ENCODE results near the gene SCD.

The SCD gene

DNA sequence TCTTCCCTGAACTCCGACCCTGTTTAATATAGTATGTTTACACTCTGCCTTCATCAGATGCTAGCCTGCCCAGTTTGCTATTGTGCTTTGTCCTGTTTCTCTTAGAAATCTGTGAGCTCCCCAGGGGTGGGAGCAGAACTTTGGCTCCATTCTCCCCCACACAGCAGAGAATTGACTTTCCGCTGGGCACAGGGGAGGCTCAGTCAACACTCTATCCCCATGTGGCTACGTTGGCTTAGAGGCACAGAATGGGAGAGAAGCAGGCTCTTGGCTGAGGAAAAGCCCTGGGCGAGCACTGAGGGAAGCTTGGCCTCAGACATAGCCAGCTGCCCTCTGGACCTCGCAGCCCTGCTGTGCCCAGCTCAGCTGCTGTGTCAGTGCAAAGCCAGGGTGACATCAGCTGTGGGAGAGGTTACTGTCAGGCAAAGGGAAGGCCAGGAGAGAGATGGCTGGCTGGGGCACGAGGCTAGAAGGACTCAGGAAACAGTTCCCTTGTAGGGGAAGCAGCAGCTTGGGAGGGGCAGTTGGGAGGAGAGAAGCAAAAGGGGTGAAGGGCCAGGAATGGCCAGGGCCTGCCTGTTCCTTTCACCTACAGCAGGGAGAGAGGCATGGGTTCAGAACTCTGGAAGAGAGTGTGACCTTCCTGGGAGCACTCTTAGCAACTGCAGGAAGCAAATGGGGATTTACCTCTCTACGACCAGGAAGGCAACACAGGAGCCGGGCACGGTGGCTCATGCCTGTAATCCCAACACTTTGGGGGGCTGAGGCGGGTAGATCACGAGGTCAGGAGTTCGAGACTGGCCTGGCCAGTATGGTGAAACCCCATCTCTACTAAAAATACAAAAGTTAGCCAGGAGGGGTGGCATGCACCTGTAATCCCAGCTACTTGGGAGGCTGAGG lies 5.8 kb upstream of the SCD start:
- DNase-seq (ENCODE audit: low read depth), result no peak

DNA sequence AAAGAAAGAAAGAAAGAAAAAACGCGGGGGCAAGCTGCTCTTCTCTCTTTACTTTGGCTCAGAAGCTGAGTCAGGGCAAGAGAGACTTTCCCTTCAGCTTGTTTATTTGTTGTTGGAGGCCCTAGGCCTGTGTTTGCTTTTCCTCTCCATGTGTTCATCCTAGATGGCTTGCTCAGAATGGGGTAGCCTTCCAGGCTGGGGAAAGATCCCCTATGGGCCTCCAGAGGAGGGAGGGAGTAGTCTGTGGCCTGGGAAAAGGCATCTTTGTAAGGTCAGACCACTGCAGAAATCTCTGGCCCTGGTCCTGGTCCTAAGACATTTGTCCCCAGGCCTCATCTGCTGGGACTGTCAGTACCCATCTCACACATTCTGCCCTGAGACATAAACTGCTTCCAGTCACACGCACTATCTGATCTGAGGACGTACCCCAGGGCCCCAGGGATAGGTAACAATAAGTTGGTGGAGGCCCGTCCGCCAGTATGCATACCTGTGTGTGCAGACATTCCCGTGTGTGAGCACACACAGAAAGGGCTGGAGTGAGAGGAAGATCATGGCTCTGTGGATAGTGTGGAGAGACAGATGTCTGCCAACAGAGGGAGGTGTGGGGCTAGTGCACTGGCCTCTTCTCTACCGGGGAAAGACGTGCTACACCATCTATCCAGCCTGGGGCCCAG lies 4.9 kb upstream of the SCD start:
- peak; percentile 23 for DNase-seq (ENCODE audit: low read depth)

DNA sequence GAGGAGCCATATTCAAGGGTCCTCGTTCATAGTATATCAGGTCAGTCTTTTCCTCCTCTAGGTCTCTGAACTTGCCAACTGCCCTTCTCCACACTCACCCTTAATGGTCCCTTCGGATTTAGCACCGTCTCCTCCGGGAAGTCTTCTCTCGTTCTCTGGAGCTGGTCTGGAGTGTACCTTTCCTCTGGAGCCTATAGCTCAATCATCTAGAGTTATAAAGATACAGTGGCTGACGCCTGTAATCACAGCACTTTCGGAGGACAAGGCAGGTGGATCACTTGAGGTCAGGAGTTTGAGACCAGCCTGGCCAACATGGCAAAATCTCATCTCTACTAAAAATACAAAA lies 4.4 kb upstream of the SCD start:
- no peak for DNase-seq (ENCODE audit: low read depth)

DNA sequence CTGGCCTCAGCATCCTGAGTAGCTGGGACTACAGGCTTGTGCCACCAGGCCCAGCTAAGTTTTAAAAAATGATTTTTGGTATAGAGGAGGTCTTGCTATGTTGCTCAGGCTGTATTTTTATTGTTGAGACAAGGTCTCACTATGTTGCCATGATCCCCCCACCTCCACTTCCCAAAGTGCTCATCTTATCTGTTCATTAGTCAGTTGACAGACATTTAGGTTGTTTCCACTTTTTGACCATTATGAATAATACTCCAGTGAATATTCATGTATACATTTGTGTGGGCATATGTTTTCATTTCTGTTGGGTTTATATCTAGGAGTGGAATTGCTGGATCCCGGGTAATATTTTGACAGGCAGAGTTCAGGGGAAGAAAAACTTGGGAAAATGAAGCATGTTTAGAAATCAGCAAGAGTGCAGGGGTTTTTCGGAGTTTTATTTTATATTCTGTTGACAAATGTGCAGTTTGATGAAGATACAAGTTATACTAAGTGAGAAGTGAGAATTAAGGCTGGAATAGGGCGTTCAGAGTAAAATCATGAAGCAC lies 2.7 kb upstream of the SCD start:
- DNase-seq (ENCODE audit: low read depth), result no peak

DNA sequence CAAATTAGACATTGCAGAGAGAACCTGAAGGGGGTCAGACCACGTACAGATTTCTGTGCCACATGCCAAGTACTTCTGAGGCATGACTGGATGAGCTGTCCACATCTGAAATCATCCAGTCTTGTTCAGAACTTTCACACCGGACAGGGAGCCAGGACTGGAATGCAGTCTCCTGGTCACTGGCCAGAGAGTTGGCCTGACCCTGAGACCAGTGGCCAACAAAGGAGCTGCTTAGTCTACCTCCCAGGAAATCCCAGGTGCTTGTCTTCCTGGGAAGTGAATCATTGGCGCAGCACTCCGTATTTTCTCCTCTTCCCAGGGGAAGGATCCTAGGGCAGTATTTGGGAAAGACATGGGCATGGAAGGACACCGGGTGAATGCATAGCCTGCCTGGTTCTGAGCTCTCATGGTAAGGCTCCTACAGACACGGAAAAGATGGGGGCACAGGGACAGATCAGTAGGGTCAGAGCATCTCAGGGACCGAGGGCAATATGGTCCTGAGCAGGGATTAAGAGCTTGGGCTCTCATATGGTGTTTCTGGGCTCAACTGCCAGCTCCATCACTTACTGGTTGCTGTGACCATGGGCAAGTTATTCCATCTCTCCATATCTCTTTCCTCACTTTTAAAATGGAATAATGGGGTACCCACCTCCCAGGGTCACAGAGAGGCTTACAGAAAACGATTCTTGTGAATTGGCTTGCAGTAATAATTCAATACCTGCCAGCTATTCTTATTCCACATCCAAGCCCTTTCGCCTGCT lies 1.3 kb upstream of the SCD start:
- DNase-seq (ENCODE audit: low read depth), result no peak

DNA sequence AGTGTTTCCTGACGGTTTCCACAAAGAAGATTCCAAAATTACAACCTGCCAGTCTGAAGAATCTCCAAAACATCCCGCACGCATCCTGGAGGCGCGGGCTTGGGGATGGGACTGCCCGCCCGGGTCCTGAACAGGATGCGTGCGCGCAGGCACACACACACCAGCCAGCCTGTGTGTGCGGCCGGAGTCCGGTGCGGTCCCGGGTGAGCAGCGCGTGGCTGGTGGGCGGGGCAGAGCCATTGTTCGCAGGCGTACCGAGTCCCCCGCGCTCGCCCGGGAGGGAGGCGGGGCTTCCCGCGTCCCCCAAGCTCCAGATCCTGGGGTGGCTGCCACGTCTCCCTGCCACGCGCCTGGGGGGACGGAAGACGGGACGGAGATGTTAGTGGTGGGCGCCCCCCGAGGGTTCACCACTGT lies 675 bp upstream of the SCD start:
- peak; percentile 37 for DNase-seq (ENCODE audit: low read depth)

DNA sequence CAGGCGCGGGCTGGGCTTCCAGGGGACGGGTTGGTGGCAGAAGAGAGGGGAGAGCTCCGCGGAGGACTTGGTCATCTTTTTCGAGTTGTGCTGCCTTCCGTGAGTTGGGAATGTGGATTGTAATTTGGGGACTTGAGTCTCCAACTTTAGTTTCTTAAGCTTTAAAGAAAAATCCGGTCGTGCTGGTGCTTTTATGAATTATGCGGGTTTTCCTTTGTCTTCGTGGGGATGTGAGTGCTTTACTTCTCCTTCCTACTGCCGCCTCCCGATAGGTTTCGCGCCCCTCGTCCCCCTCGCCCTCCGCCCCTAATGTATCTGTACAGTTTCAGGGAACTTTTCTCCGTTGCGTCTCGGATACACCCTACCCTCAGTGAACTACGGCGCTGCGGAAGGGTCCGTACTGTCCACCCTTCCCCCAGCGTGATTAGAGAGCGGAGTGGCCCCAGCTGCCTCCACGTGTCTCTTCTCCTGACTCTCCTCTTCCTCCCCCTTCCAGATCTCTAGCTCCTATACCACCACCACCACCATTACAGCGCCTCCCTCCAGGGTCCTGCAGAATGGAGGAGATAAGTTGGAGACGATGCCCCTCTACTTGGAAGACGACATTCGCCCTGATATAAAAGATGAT lies 649 bp downstream of the SCD start:
- no peak for DNase-seq (ENCODE audit: low read depth)

DNA sequence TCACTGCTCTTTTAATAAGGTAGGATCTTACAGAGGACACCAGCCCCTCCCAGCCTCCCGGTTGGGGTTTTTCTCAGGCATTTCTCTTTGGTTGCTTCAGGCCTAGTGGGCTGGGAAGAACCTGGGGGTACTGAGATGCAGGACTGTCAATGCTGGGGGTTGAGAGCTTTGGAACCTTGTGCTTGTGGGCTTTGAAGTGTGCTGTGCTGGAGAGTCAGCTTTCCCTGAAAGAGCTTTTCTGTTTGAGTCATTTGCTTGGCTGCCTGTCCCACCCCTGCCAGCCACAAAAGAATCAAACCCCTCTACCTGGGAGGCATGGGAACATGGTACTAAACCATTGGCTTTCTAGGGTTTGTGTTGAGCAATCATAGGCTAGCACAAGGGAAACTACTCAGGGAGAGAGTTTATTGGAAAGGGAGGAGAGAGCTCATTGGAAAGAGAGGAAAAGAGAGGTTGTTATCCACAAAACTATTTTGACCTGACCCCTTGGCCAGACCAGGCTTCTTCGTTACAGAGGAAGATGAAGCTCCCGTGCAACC lies 1.4 kb downstream of the SCD start:
- DNase-seq (ENCODE audit: low read depth), result no peak

DNA sequence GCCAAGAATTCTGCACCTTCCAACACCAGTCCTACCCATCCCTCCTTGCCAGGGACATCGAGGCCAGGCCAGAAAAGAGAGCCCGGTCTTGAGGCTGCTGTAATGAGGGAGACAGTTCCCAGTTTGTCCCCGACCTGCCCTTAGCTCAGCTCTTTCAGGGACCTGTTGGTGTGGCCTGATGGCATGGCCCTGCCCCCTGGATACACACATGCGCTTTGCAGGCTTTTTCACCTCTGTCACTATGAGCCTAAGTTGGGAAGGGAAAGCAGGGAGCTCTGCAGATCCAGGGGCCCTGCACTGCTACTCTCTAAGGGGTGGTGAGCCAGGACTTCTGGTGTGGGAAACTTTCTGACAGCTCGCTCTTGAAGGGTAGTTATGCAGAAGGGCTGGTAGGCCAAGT lies 2.1 kb downstream of the SCD start:
- DNase-seq (ENCODE audit: low read depth), result no peak

DNA sequence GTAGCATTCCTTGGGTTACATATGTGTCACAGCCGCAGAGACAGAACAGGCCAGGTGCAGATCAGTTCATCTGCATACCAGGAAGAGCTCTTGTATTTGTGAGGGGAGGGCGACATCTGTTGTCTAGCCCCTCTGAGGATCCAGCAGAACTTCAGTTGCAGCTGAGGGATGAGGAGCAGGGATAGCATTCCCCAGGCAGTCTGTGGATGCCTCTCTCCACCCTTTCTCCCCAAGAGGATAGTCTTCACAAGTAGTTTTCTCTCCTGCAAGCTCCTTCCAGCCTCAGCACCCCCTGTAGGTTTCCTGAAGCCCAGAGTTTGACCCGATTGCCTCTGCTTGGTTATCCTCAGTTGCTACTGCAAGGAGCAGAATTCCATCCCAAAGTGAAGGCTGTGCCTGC lies 2.6 kb downstream of the SCD start:
- no peak for DNase-seq (ENCODE audit: low read depth)

DNA sequence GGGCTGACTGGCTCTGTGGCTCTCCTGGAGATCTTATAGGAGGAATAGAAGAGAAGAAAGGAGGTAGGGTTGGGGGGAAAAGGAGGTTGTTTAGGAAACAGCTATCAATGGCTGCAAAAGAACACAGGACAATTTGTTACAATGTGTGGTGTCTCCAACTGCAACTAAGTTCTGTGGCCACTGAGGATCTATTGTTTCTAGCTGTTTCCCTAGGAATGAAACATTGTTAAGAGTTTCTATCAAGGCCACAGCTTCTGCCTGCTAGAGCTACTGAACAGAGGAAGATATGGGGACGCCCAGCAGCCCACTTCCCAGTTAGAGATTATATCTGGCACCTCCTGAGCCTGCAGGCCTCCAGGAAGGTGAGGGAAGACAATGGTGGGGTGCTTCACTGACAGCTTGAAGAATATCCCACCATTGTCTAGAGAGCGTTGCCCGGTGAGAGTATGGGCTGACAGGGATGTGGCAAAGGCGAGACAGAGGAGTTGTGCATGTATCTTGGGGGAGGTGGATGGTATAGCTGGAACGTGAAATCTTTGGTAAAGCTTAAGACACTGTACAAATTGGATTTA lies 4.0 kb downstream of the SCD start:
- no peak for DNase-seq (ENCODE audit: low read depth)

DNA sequence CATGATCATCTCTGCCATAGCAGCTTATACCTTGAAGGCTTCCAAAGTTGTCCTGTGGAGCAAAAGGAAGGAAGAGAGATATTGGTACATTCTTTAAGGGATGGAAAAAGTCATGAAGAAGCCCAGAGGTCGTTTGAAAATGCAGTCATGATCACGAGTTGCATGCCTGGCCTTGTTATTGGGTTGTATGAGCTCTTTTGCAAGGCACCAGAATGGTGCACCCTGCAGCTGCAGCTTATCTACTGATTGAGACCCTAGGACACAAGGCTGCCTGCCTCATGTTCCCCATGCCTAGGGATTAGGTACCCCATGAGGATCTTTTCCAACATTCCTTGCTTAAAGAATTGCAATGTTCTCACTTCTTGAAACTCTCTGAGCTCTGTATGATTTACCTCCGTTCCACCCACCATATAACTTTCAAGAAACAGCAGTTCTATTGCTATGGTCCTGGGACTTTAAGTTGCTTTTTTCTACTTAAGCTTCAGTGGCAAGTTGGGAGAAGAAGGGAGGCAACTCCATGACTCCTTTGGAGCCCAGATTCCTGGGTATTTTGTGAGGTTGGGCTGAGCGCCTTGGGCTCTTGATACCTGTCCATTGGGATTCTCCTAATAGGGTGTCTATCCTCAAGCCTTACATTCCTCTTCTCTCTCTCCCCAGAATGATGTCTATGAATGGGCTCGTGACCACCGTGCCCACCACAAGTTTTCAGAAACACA lies 6.9 kb downstream of the SCD start:
- no peak for DNase-seq (ENCODE audit: low read depth)

DNA sequence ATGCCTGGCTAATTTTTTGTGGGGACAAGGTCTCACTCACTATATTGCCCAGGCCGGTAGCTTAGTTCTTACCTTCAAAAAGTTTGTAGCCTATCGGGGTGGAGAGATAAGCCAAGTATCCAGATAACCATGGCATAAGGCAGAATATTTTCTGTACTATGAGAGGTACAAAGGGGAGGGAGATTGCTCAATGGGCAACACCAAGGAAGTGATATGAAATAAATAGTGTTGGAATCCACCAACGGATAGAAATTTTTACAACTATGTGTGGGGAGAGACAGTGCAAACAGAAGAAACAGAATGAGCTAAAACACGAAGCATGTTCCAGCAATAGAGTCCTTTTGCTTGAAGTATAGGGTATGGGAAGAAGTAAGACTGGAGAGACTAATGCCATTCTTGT lies 8.1 kb downstream of the SCD start:
- DNase-seq (ENCODE audit: low read depth), result no peak

DNA sequence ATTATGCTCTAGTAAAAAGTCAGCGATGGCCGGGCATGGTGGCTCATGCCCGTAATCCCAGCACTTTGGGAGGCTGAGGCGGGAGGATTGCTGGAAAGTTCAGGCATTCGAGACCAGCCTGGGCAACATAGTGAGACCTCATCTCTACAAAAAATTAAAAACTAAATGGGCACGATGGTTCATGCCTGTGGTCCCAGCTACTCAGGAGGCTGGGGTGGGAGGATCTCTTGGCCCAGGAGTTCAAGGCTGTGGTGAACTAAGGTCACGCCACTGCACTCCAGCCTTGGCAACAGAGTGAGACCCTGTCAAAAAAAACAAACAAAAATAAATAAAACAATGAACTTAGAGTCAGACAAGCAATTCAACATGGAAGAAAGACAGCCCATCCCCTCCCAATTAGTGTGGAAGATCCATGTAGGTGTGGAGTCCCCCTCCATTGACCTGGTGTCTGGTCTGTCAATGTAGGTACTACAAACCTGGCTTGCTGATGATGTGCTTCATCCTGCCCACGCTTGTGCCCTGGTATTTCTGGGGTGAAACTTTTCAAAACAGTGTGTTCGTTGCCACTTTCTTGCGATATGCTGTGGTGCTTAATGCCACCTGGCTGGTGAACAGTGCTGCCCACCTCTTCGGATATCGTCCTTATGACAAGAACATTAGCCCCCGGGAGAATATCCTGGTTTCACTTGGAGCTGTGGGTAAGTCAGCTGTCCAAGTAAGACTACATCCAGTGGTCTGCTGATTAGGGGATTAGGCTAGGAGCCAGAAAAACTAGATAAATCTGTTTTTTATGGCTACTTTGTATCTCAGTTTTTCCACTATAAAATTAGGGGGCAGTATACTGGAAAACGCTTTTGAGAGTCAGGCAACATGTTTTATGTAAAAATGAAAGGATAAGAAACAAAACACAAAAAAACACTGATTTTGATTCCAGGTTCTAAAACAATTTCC lies 9.3 kb downstream of the SCD start:
- no peak for DNase-seq (ENCODE audit: low read depth)

DNA sequence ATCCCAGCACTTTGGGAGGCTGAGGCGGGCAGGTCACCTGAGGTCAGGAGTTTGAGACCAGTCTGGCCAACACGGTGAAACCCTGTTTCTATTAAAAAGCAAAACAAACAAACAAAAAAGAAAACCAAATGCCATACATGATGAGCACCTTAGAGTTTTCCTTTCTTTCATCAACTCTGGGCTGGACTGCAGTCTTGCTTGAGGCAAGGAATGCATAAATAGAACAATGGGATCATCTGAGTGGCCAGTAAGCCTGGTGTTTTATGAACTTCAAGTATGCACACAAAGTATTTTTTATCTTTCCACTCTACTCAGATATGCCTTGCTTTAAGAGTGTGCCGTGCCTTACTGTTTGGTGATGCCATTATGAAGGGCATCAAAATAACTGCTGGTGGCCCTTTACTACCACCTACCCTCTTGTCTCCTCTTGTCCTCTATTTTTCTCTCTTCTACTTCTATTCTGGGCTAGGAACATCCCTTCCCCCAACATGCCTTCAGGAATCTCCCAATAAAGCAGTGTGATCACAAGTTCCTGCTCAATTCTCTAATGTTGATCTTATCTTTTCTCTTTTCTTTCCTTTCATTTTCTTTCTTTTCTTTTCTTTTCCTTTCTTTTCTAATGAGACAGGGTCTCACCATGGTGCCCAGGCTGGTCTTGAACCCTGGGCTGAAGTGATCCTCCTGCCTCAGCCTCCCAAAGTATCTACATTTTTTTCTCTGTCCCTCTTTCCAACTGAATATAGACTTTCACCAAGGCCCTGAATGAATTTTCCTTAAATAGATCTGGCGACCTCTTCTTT lies 10.2 kb downstream of the SCD start:
- DNase-seq (ENCODE audit: low read depth), result no peak

DNA sequence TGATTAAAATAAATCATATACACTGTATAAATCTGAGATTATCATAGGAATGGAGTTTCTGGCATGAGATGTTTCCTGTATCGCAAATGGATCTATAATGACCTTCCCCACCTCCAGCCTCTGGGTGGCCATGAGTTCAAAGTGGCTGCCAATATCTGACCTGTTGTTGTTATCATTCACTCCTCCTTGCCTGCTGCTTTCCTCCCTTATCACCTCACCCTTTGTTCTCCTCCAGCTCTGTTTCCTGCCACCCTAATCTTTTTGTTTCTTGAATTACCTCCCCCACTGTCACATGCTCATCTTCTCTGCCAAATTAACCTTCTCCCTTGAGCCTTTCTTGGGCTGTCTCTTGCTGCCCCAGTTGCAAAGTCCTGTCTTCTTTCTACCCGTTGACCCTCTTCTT lies 12.0 kb downstream of the SCD start:
- DNase-seq (ENCODE audit: low read depth), result no peak

DNA sequence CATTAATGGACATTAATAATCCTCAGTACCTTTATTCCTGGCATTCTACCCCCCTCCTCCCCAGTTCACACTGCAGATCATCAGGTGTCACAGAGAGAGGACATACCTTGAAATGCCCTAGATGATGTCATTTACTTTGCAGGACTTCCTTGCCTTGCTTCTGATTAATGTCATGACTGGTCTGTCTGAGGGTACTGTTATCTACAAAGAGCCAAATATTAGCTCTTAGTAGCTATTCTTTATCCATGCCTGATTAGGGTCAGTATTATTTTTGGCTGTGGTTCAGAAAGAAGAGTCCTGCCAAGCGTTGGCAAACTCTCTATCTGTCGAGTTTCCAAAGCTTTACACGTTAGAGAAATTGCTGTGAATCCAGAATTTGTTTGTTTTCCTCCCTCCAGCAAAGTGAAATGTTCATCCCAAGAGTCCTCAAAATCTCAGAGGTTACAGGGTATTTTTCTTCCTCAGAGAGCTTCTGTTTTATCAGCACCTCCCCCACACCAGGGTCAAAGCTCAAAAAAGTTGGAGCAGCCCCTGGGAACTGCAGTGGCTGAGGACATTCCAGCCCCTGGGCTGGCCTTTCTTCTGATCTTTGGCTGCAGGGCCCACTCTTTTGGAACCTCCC lies 12.6 kb downstream of the SCD start:
- no peak for DNase-seq (ENCODE audit: low read depth)

DNA sequence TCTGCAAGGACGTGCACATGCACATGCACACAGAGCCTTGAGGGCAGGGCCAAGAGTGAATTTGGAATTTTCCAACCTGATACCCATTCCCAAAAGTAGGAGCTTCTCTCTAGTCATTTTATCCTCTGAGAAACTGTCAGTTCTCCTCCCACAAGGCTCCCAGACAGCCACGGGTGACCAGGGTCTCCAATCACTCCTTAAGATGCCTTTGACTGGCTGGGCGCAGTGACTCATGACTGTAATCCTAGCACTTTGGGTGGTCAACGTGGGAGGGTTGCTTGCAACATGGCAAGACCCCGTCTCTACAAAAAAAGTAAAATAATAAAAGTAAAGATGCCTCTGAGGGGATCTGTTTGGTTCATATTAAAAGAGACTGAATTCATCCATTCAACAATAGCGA lies 13.2 kb downstream of the SCD start:
- no peak for DNase-seq (ENCODE audit: low read depth)

Measured in activated gamma-delta T cell treated with anti-CD3 and anti-CD28 coated beads, Interleukin-2, amount 50 U/mL, for 16 hours (primary cell).